Stimulated activated memory B cell treated with anti-CD40 and anti-IgM and Interleukin-4, amounts not matched to agents 10 μg/mL and 1 μg/mL and 100 μg/mL, for 72 hours (primary cell): ENCODE results near the gene TTC23.

Source experiments
- ATAC-seq: fragments of 150-1000 bp; cut with Tn5 transposase; 2 replicates; pipeline ENCODE4 v1.10.0; 2021
- H3K27ac Mint-ChIP-seq: one replicate; pipeline ENCODE4 v1.8.0; 2022; ENCODE audit warnings: mild to moderate bottlenecking, mixed read lengths
- H3K27me3 Mint-ChIP-seq: one replicate; pipeline ENCODE4 v1.8.0; 2022; ENCODE audit warnings: mixed read lengths
- H3K36me3 Mint-ChIP-seq: one replicate; pipeline ENCODE4 v1.8.0; 2022; ENCODE audit warnings: mixed read lengths
- H3K4me1 Mint-ChIP-seq: one replicate; pipeline ENCODE4 v1.8.0; 2022; ENCODE audit warnings: mixed read lengths
- H3K4me3 Mint-ChIP-seq: one replicate; pipeline ENCODE4 v1.8.0; 2022; ENCODE audit warnings: mild to moderate bottlenecking, moderate library complexity, mixed read lengths
- H3K9me3 Mint-ChIP-seq: one replicate; pipeline ENCODE4 v1.8.0; 2022; ENCODE audit warnings: mixed read lengths

The TTC23 gene

DNA sequence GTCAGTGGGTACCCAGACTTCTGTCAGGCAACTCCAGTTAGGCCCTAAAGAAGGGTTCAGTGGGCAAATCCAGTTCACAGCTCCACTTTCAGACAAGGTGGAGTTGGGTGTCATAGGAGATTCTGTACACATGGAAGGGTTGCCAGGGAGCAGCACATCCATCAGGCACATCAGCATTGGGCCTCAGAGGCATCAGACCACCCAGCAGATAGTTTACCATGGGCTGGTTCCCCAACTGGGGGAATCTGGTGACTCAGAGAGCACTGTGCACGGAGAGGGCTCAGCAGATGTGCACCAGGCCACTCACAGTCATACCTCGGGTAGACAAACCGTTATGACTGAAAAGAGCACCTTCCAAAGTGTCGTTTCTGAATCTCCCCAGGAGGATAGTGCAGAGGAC lies 117.3 kb downstream of the TTC23 start:
- Mint-ChIP-seq H3K4me1 (peaks cover 7% of the 10 kb centered on the region), H3K4me3 (no peak overlapping the region), H3K9me3 (peaks cover 3% of the 10 kb centered on the region), H3K27ac (no peak overlapping the region), H3K36me3 (no peaks in the 10 kb centered on the region), H3K27me3 (peaks cover 35% of the 10 kb centered on the region)
- no peak for ATAC-seq

DNA sequence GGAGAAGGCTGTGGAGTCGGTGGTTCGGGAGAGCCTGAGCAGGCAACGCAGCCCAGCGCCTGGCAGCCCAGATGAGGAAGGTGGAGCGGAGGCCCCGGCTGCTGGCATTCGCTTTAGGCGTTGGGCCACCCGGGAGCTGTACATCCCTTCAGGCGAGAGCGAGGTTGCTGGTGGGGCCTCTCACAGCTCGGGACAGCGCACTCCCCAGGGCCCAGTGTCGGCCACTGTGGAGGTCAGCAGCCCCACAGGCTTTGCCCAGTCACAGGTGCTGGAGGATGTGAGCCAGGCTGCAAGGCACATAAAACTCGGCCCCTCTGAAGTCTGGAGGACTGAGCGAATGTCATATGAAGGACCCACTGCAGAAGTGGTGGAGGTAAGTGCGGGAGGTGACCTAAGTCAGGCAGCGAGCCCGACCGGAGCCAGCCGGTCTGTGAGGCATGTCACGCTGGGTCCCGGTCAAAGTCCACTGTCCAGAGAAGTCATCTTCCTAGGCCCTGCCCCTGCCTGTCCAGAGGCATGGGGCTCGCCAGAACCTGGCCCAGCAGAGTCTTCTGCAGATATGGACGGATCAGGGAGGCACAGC lies 117.8 kb downstream of the TTC23 start:
- Mint-ChIP-seq H3K4me1 (peaks cover 7% of the 10 kb centered on the region), H3K9me3 (peaks cover 3% of the 10 kb centered on the region), H3K27ac (no peak overlapping the region), H3K4me3 (no peak overlapping the region), H3K27me3 (peaks cover 29% of the 10 kb centered on the region), H3K36me3 (no peaks in the 10 kb centered on the region)
- no peak for ATAC-seq

DNA sequence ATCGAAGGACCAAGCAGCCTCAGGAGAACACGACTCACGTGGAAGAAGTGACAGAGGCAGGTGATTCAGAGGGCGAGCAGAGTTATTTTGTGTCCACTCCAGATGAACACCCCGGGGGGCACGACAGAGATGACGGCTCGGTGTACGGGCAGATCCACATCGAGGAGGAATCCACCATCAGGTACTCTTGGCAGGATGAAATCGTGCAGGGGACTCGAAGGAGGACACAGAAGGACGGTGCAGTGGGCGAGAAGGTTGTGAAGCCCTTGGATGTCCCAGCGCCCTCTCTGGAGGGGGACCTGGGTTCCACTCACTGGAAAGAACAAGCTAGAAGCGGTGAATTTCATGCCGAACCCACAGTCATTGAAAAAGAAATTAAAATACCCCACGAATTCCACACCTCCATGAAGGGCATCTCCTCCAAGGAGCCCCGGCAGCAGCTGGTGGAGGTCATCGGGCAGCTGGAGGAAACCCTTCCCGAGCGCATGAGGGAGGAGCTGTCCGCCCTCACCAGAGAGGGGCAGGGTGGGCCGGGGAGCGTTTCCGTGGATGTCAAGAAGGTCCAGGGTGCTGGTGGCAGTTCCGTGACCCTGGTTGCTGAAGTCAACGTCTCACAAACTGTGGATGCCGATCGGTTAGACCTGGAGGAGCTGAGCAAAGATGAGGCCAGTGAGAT lies 118.5 kb downstream of the TTC23 start:
- H3K4me3 Mint-ChIP-seq, result no peak overlapping the region
- no peaks in the 10 kb centered on the region for H3K36me3 Mint-ChIP-seq
- peaks cover 7% of the 10 kb centered on the region for H3K4me1 Mint-ChIP-seq
- H3K27ac Mint-ChIP-seq, result no peak overlapping the region
- no peak for ATAC-seq
- peaks cover 26% of the 10 kb centered on the region for H3K27me3 Mint-ChIP-seq
- H3K9me3 Mint-ChIP-seq, result peaks cover 3% of the 10 kb centered on the region

DNA sequence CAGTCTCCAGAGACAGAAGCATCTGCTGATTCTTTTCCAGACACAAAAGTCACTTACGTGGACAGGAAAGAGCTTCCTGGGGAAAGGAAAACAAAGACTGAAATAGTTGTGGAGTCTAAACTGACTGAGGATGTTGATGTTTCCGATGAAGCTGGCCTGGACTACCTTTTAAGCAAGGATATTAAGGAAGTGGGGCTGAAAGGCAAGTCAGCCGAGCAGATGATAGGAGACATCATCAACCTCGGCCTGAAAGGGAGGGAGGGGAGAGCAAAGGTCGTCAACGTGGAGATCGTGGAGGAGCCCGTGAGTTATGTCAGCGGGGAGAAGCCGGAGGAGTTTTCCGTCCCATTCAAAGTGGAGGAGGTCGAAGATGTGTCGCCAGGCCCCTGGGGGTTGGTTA lies 119.1 kb downstream of the TTC23 start:
- Mint-ChIP-seq H3K27me3 (peaks cover 26% of the 10 kb centered on the region), H3K27ac (no peak overlapping the region), H3K9me3 (peaks cover 3% of the 10 kb centered on the region), H3K4me3 (no peak overlapping the region), H3K4me1 (peaks cover 7% of the 10 kb centered on the region), H3K36me3 (no peaks in the 10 kb centered on the region)
- ATAC-seq, result no peak

DNA sequence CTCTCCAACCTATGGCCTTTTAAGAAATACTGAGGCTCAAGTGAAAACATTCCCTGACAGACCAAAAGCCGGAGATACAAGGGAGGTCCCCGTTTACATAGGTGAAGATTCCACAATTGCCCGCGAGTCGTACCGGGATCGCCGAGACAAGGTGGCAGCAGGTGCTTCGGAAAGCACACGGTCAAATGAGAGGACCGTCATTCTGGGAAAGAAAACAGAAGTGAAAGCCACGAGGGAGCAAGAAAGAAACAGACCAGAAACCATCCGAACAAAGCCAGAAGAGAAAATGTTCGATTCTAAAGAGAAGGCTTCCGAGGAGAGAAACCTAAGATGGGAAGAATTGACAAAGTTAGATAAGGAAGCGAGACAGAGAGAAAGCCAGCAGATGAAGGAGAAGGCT lies 119.7 kb downstream of the TTC23 start:
- Mint-ChIP-seq H3K9me3 (peaks cover 3% of the 10 kb centered on the region), H3K36me3 (no peaks in the 10 kb centered on the region), H3K4me3 (no peak overlapping the region), H3K4me1 (peaks cover 7% of the 10 kb centered on the region), H3K27ac (no peak overlapping the region), H3K27me3 (peaks cover 28% of the 10 kb centered on the region)
- ATAC-seq, result no peak

DNA sequence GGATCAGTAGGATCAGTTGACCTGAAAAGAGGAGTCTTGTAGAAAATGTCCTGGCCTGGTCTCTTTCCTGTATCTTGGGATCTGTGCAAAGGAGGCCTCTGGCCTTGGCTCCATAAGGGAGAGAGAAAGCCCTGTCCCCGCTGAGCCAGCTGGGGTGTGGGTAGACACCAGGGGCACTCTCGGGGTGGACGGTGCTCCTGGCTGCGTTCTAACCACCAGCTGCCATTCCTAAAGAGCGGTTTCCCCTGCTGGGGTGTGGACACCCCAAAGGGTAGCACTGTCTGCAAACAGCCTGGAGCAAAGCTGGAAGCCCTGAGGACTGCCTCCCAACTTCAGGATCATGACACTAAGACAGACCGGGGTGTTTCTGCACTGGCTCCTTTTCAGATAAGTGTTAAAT lies 121.0 kb downstream of the TTC23 start:
- ATAC-seq, result no peak
- no peak overlapping the region for H3K4me3 Mint-ChIP-seq
- peaks cover 3% of the 10 kb centered on the region for H3K9me3 Mint-ChIP-seq
- H3K36me3 Mint-ChIP-seq, result no peaks in the 10 kb centered on the region
- H3K27me3 Mint-ChIP-seq, result peaks cover 39% of the 10 kb centered on the region
- no peak overlapping the region for H3K27ac Mint-ChIP-seq
- peaks cover 7% of the 10 kb centered on the region for H3K4me1 Mint-ChIP-seq

DNA sequence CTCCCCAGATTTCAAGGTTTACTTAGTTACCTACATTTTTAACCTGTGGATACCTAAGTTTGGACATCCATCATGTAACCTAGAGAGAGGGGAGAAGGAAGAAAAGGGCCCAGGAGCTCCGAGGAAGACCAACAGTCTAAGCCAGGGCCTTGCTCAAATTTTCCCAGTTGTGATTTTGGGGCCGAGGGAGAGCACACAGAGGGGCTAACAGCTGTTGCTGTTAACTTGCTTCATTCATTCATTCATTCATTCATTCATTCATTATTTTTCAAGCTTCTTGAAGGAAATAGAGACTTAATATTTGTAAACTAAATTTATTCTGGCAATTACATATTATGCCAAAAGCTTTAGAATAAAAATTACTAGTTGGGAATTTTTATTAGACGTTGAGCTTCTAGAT lies 121.6 kb downstream of the TTC23 start:
- H3K4me1 Mint-ChIP-seq, result peaks cover 7% of the 10 kb centered on the region
- no peak overlapping the region for H3K27ac Mint-ChIP-seq
- H3K4me3 Mint-ChIP-seq, result no peak overlapping the region
- H3K36me3 Mint-ChIP-seq, result no peaks in the 10 kb centered on the region
- no peak for ATAC-seq
- H3K9me3 Mint-ChIP-seq, result peaks cover 3% of the 10 kb centered on the region
- peaks cover 42% of the 10 kb centered on the region for H3K27me3 Mint-ChIP-seq

DNA sequence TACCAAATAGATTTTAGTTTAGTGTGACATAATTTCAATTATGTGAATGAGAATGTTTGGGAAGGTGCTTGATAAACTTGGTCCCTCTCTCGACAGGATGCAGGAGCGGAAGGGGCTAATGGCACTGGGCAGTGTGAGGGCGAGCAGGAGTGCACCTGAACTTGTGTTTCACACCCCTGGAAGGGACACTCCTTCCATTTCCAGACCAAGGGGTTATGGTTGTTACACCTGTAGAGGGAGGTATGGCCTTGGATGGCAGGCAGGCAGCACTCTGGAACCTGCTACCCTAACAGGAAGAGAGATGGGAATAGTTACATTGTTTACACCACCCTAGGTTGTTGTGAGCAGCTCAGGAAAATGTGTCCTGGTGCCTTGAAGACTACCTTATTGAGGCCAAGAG lies 122.5 kb downstream of the TTC23 start:
- Mint-ChIP-seq H3K27me3 (peaks cover 42% of the 10 kb centered on the region), H3K9me3 (peaks cover 3% of the 10 kb centered on the region), H3K36me3 (no peaks in the 10 kb centered on the region), H3K4me1 (peaks cover 7% of the 10 kb centered on the region), H3K4me3 (no peak overlapping the region), H3K27ac (no peak overlapping the region)
- no peak for ATAC-seq

DNA sequence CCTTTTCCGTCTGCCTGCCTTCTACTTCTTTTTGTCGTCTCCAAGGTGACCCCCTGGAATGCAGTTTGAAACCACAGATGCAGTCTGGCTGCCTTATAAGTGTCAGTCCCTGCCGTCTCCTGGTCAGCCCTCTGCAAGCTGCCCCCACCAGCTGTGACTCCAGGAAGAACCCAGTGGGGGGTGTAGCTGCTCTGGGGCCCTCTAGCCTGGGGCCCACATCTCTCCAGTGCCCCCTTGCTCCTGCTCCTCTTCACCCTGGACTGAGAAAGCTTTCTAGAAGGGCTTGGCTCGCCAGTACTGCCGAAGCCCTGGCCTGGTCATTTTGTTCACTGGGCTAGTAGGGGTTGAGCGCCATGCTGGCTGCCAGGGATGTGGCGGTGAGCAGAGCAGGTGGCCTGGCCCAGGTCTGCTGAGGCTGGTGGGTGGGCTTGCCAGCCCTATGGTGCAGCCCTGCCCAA lies 123.2 kb downstream of the TTC23 start:
- Mint-ChIP-seq H3K4me1 (peaks cover 7% of the 10 kb centered on the region), H3K9me3 (peaks cover 3% of the 10 kb centered on the region), H3K27ac (no peak overlapping the region), H3K4me3 (no peak overlapping the region), H3K36me3 (no peaks in the 10 kb centered on the region), H3K27me3 (peaks cover 39% of the 10 kb centered on the region)
- no peak for ATAC-seq

DNA sequence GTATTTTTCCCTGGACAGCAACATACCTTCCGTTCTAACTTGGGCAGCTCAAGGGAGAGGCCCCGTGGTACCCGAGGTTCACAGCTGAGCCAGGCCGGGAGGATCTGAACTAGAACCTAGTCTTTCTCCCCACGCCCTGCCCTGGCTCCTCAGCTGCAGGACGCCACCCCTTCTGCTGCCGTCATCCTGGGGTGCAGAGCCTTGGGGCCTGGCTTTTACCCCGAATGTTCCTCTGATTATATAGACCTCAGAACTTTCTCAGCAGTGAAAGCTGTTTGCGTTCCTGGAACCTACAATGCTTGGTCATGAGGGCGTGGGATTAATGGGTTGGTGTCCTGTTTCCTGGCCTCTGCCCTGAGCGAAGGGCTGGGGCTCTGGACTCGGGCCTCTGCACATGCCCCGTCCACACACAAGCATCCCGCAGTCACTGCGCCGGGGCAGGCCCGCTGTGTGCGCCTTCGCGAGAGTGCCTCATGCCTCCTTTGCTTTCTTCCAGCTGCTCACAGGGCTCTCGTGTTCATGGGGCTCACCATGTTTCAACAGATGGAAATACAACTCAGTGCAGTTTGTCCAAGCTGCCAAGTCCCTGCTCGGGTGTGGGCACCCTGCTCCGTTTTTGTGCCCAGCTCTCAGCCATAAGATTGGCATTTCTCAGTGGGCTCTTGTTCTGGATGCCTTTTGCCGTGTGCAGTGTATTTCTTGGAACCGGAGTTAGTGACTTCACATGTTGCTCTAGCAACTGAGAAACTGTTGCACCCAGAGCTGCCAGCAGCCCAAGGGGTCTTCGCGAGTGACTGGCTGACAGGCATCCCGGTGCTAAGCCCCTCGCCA lies 124.1 kb downstream of the TTC23 start:
- Mint-ChIP-seq H3K27me3 (peaks cover 39% of the 10 kb centered on the region), H3K4me1 (peaks cover 7% of the 10 kb centered on the region), H3K36me3 (no peaks in the 10 kb centered on the region), H3K27ac (no peak overlapping the region), H3K9me3 (peaks cover 3% of the 10 kb centered on the region), H3K4me3 (no peak overlapping the region)
- ATAC-seq, result no peak

DNA sequence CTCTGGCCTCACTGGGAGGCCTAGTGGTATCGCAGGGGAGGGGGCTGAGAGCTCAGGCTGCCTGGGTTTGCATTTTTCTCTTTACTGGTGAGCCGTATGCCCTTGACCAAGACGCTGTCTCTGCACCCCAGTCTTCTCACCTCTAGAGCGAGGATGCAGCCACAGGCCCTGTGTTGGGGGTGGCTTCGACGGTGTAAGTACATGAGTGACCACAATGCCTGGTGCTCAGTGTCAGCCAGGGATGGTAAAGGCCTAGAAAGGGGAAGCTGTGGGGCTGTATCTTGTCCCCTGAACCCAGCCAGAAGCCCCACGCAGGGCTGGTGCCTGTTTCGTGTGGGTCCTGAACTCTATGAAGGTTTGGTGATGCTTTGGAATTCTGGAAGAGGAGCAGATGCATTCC lies 124.7 kb downstream of the TTC23 start:
- Mint-ChIP-seq H3K4me1 (peaks cover 2% of the 10 kb centered on the region), H3K27ac (no peak overlapping the region), H3K27me3 (peaks cover 39% of the 10 kb centered on the region), H3K36me3 (no peaks in the 10 kb centered on the region), H3K4me3 (no peak overlapping the region), H3K9me3 (no peaks in the 10 kb centered on the region)
- ATAC-seq, result no peak

DNA sequence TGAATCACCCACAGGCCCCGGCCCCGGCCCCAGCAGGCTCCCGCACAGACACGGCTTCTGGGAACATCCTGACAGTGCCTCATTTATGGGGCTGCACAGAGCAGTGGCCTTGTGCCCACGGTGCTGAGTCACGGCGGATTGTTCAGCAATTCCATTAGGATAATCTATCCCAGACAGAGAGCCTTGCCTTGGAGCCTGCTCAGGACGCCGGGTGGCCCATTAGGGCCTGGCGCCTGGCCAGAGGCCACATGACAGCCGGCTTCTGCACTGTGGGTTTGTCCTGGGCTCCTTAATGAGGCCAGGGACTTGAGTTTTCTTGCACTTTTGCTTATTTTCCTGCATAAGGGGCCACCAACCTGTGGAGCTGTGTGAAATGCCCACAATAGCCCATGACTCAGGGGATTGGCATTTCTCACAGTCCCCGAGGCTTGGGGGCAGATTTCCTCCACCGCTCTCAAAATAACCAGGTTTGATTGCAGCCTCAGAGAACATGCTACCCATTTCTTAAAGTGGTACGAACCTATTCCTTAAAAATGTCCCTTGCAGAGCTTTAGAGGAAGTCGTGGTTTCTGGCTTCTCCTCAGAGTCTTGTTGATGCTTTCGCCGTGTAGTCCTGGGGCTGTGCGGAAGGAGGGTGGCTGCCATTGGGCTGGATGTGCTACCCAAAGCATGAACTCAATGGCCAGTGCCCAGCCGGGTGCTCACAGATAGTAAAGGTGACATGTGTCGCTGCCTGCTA lies 125.5 kb downstream of the TTC23 start:
- H3K27ac Mint-ChIP-seq, result no peak overlapping the region
- H3K27me3 Mint-ChIP-seq, result peaks cover 35% of the 10 kb centered on the region
- no peak for ATAC-seq
- no peaks in the 10 kb centered on the region for H3K4me1 Mint-ChIP-seq
- H3K4me3 Mint-ChIP-seq, result no peak overlapping the region
- H3K36me3 Mint-ChIP-seq, result no peaks in the 10 kb centered on the region
- no peaks in the 10 kb centered on the region for H3K9me3 Mint-ChIP-seq

DNA sequence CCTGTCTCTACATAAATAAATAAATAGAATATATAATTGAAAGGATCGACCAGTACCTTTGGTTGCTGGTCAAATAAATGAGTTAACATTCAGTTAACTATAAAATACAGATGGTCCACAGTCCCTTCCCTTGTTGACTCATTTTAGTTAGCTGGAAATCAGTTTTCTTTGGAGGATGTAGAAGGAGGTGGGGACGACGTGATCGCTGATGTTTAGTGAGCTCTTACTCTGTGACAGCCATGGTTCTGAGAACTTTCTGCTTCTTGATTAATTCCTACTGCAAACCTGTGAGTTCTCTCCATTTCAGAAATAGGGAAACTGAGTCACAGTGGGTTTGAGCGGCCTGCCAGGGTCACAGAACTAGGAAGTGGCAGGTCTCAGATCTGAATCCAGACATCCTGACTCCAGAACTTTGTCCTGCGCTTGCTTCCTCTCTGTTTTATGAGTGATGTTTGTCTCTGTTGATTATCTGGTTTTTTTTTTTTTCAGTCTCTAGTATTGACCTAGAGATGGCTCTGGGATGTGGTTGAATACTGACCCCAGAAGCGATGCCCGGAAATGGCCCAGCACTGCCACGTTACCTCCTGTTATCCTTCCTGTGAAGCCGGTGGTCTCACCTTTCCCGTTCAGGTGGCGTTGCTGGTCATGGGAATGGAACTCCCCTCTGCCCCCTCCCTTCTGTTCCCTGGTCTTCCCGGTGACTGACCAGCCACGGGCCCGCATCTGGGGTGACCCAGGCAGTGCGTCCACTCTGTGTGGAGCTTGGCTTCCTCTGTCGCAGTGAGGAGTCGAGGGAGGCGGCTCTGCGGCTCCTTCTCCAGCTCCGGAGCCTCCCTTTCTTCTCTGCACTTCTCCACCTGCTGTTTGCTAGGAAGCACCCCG lies 126.3 kb downstream of the TTC23 start:
- no peaks in the 10 kb centered on the region for H3K36me3 Mint-ChIP-seq
- peaks cover 35% of the 10 kb centered on the region for H3K27me3 Mint-ChIP-seq
- no peak overlapping the region for H3K27ac Mint-ChIP-seq
- no peaks in the 10 kb centered on the region for H3K4me1 Mint-ChIP-seq
- no peak overlapping the region for H3K4me3 Mint-ChIP-seq
- H3K9me3 Mint-ChIP-seq, result no peaks in the 10 kb centered on the region
- no peak for ATAC-seq

DNA sequence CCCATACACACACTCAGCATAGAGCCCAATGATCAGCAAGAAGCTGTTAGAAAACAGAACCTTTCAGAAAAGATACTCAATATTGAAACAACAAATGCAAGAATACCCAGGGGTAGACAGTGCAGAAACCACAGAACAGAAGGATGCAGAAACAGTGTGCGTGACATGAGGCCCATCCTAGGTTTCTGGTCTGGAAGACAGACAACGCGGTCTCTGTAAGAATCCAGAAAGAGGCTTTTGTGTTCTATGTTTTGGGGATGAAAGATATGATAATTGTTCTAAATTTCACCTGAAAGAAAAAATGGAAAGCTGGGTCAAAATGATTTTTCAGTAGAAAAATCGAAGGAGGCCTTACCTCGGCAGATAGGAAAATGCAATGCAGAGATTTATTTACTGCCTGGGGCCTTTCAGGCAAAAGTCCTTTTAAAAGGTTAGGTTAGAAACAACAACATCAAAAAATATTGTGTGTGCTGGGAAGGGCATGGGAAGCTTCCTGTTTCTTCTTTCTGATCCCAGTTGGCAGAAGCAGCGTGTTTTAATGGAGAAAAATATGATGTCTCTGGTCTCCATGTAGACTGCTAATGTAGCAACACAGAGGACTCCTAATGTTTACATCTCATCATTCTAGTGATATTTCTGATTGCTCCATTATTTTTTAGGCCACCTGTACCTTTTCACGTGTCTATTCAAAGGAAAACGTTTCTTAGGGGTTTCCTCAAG lies 127.5 kb downstream of the TTC23 start:
- no peak for ATAC-seq
- Mint-ChIP-seq H3K36me3 (no peaks in the 10 kb centered on the region), H3K27ac (no peak overlapping the region), H3K4me3 (no peak overlapping the region), H3K4me1 (no peaks in the 10 kb centered on the region), H3K27me3 (peaks cover 35% of the 10 kb centered on the region), H3K9me3 (no peaks in the 10 kb centered on the region)
